22Rv1 (cell line): Measurements from ENCODE around the gene NRP2.

Experiments used
- H3K27ac ChIP-seq: fragments of 450-650 bp; 2 replicates; pipeline ENCODE4 v1.5.1; 2017
- CTCF ChIP-seq: fragments of 450-650 bp; IDR thresholded peaks from 2 replicates; pipeline ENCODE4 v1.5.1; 2017; ENCODE audit warnings: mild to moderate bottlenecking
- ZFX ChIP-seq: fragments of 450-650 bp; IDR thresholded peaks from 2 replicates; pipeline ENCODE4 v1.6.1; 2017; ENCODE audit warnings: antibody characterized with exemption, borderline replicate concordance

Gene NRP2

GRCh38 chr2:205762881-205763280, 80.6 kb downstream of the NRP2 start:
- H3K27ac ChIP-seq, result no peak overlapping the region
- TF ChIP-seq CTCF, result no peak
- no peak for TF ChIP-seq ZFX

- TF ChIP-seq CTCF, result peak; percentile 87
- TF ChIP-seq ZFX, result no peak
These were observed 81.5 kb downstream of the NRP2 start for GRCh38 chr2:205763708-205764211.

GRCh38 chr2:205764270-205764746, 82.0 kb downstream of the NRP2 start:
- H3K27ac ChIP-seq, result no peak overlapping the region
- TF ChIP-seq CTCF (no peak), ZFX (no peak)

More at GRCh38 chr2:205763708-205764211, 81.5 kb downstream of the NRP2 start:
- H3K27ac ChIP-seq, result no peak overlapping the region

- H3K27ac ChIP-seq, result no peak overlapping the region
- TF ChIP-seq ZFX (no peak), CTCF (no peak)
These were observed 82.8 kb downstream of the NRP2 start for GRCh38 chr2:205765151-205765550.

GRCh38 chr2:205766779-205767359, 84.6 kb downstream of the NRP2 start:
- peak; percentile 97 for TF ChIP-seq CTCF
- TF ChIP-seq ZFX, result no peak
- H3K27ac ChIP-seq, result no peak overlapping the region

- TF ChIP-seq CTCF, result no peak
- TF ChIP-seq ZFX, result no peak
- H3K27ac ChIP-seq, result no peak overlapping the region
These were observed 85.3 kb downstream of the NRP2 start for GRCh38 chr2:205767617-205768016.

- no peak overlapping the region for H3K27ac ChIP-seq
- TF ChIP-seq ZFX, result no peak
- TF ChIP-seq CTCF, result no peak
These were observed 86.0 kb downstream of the NRP2 start for GRCh38 chr2:205768341-205768740.
